Uterus (tissue), 2 donors: Measurements from ENCODE around the gene EVC2.

Source experiments
- POLR2A ChIP-seq, 2 donors: fragments of 450-650 bp; IDR thresholded peaks; one replicate each; pipeline ENCODE4 v1.6.1; 2016; ENCODE audit warnings: antibody characterized with exemption in 2 of 2, mild to moderate bottlenecking in 1 of 2, moderate library complexity in 1 of 2
- TF ChIP-seq, protein P1 (sequence below), 4 experiments: fragments of 200-600 bp in 2 of 4; fragments of 450-650 bp in 2 of 4; sonication (generic) in 2 of 4; IDR thresholded peaks; one replicate each; pipeline ENCODE4 v1.5.1; 2016 to 2019; ENCODE audit warnings: antibody characterized with exemption in 4 of 4, mild to moderate bottlenecking in 2 of 4, moderate library complexity in 1 of 4

DNA sequence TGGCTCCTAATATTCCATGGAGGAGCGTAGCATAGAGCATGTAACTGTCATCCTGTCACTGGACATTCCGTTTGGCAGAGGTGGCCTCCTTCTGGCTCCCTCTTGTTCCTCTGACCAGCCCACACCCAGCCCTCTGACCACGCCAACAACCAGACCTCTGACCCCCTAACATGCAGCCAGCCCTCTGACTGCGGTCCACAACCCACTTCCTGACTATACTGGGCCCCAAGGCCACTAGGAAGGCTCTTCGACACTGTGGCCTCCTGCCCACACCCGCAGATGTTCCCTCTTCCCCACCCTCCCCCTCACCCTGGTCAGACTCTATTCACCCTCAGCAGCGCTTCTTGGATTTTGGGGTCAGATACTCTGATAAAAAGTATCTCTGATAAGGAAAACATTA is 141.4 kb downstream of the EVC2 start:
- TF ChIP-seq, protein P1, sequence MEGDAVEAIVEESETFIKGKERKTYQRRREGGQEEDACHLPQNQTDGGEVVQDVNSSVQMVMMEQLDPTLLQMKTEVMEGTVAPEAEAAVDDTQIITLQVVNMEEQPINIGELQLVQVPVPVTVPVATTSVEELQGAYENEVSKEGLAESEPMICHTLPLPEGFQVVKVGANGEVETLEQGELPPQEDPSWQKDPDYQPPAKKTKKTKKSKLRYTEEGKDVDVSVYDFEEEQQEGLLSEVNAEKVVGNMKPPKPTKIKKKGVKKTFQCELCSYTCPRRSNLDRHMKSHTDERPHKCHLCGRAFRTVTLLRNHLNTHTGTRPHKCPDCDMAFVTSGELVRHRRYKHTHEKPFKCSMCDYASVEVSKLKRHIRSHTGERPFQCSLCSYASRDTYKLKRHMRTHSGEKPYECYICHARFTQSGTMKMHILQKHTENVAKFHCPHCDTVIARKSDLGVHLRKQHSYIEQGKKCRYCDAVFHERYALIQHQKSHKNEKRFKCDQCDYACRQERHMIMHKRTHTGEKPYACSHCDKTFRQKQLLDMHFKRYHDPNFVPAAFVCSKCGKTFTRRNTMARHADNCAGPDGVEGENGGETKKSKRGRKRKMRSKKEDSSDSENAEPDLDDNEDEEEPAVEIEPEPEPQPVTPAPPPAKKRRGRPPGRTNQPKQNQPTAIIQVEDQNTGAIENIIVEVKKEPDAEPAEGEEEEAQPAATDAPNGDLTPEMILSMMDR (IDR thresholded peaks at IDR 0.05) = no peak
- no peak for TF ChIP-seq POLR2A (IDR thresholded peaks at IDR 0.05)
